Measurements from ENCODE around the gene RPL12.
A peak's percentile ranks its signal among the peaks of the same experiment; 100 is the strongest.

Gene RPL12

GRCh38 chr9:127419348-127419747, 31.9 kb downstream of the RPL12 start:
- Mint-ChIP-seq H3K36me3 (ENCODE audit: low read depth) (no peaks in the 10 kb centered on the region), H3K4me1 (peaks cover 26% of the 10 kb centered on the region), H3K4me3 (no peak overlapping the region), H3K27ac (no peak overlapping the region), H3K27me3 (ENCODE audit: low read depth) (no peaks in the 10 kb centered on the region), H3K9me3 (no peaks in the 10 kb centered on the region)
- TF ChIP-seq CTCF (IDR thresholded peaks at IDR 0.05; ENCODE audit: unreplicated experiment in 3 of 3) = no peak

- no peak for TF ChIP-seq CTCF (IDR thresholded peaks at IDR 0.05; ENCODE audit: unreplicated experiment in 3 of 3)
Observed at GRCh38 chr9:127418037-127418471, 33.2 kb downstream of the RPL12 start.

DNA sequence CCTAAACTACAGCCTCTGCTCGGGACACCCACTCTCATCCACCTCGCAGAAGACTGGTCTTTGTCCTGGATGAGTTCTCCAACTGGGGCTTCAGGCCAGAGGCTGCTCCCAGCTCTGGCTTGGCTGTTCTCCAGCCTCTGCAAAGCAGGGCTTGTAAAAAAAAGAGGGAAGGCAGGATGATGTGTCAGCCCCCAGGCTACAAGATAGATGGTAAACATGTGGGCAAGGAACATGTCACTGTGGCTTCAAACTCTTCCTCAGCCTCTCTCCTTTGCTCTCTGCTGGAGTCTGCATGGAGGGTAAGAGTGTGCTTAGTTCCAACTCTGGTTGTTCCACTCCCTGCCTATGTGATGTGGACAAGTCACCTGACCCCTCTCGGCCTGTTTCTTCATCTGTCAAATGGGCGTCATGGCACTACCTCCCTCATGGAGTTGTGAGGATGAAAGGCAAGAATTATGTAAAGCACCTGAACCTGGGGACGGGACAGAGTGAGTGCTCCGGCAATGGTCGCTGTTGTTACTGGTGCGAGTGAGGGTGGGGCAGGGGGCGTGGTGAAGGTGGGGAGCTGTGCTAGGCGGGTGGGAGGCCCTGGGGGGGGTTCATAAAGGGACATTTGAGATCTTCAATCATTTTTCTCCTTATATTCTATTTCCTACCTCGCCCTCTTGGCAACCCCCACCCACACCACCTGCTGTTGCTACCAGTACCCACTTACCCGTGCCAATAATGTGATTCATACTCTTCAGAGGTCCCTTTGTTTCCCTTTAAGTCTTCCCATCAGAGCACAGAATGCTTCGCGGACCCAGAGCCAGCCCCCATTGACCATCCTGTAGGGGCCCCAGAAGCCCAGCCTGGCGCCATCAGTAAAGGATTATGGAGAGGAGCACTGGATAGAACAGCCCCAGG, 33.8 kb downstream of the RPL12 start:
- Mint-ChIP-seq H3K27me3 (ENCODE audit: low read depth) (no peaks in the 10 kb centered on the region), H3K36me3 (ENCODE audit: low read depth) (no peaks in the 10 kb centered on the region), H3K4me1 (peaks cover 6% of the 10 kb centered on the region), H3K27ac (no peak overlapping the region), H3K4me3 (no peak overlapping the region), H3K9me3 (no peaks in the 10 kb centered on the region)
- no peak for TF ChIP-seq CTCF (IDR thresholded peaks at IDR 0.05; ENCODE audit: unreplicated experiment in 3 of 3)

More at GRCh38 chr9:127418037-127418471, 33.2 kb downstream of the RPL12 start:
- Mint-ChIP-seq H3K4me3 (no peak overlapping the region), H3K27me3 (ENCODE audit: low read depth) (no peaks in the 10 kb centered on the region), H3K27ac (no peak overlapping the region), H3K9me3 (no peaks in the 10 kb centered on the region), H3K36me3 (ENCODE audit: low read depth) (no peaks in the 10 kb centered on the region), H3K4me1 (peaks cover 13% of the 10 kb centered on the region)

GRCh38 chr9:127415657-127416056, 35.5 kb downstream of the RPL12 start:
- no peak overlapping the region for H3K4me3 Mint-ChIP-seq
- no peaks in the 10 kb centered on the region for H3K36me3 Mint-ChIP-seq (ENCODE audit: low read depth)
- no peaks in the 10 kb centered on the region for H3K9me3 Mint-ChIP-seq
- H3K27ac Mint-ChIP-seq = no peak overlapping the region
- TF ChIP-seq CTCF (IDR thresholded peaks at IDR 0.05; ENCODE audit: unreplicated experiment in 3 of 3) = no peak
- H3K27me3 Mint-ChIP-seq (ENCODE audit: low read depth) = no peaks in the 10 kb centered on the region
- peaks cover 4% of the 10 kb centered on the region for H3K4me1 Mint-ChIP-seq

DNA sequence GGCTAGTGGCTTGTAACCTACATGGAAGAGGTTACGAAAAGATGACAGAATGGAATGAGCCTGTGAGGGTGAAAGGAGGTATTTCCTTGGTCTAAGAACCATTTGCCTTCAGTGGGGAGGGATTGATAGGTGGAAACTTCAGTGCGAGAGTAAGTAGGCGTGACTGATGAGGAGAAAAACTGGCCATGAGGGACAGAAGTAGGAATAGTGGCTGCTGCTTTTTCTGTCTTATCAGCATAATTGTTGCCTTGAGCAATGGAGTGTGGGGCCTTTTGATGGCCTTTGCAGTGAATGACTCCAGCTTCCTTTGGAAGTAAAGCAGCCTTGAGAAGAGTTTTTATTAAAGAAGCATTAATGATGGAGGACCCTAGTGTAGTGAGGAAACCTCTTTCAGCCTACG, 36.1 kb downstream of the RPL12 start:
- peaks cover 4% of the 10 kb centered on the region for H3K4me1 Mint-ChIP-seq
- no peaks in the 10 kb centered on the region for H3K9me3 Mint-ChIP-seq
- no peaks in the 10 kb centered on the region for H3K36me3 Mint-ChIP-seq (ENCODE audit: low read depth)
- H3K27ac Mint-ChIP-seq = peak overlapping the region in 1 of 3 experiments; percentile 4
- TF ChIP-seq CTCF (IDR thresholded peaks at IDR 0.05; ENCODE audit: unreplicated experiment in 3 of 3) = no peak
- H3K4me3 Mint-ChIP-seq = no peak overlapping the region
- no peaks in the 10 kb centered on the region for H3K27me3 Mint-ChIP-seq (ENCODE audit: low read depth)

DNA sequence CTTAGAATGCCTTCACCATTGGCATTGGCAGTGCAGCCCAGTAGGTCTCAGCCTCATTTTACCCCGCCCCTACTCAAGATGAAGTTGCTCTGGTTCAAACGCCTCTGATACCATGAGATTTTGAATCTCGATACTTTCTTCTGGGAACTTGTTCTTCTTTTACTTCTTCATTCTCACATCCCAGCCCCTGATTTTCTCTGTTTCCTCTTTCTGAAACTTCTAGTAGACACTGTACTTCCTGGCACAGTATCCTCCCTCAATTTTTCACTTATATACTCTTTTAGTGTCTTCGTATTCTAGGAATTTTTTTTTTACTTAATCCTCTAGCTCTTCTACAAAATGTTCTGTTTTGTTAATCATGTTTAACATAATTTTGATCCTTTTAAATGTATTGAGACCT, 40.1 kb downstream of the RPL12 start:
- no peaks in the 10 kb centered on the region for H3K4me1 Mint-ChIP-seq
- no peaks in the 10 kb centered on the region for H3K36me3 Mint-ChIP-seq (ENCODE audit: low read depth)
- no peak overlapping the region for H3K27ac Mint-ChIP-seq
- H3K27me3 Mint-ChIP-seq (ENCODE audit: low read depth) = no peaks in the 10 kb centered on the region
- H3K9me3 Mint-ChIP-seq = no peaks in the 10 kb centered on the region
- no peak overlapping the region for H3K4me3 Mint-ChIP-seq
- no peak for TF ChIP-seq CTCF (IDR thresholded peaks at IDR 0.05; ENCODE audit: unreplicated experiment in 3 of 3)
